Activated CD8-positive, alpha-beta memory T cell treated with anti-CD3 and anti-CD28 coated beads, Interleukin-2, amount 50 U/mL, for 4 hours (primary cell): ENCODE data around the gene AGGF1.
"Not testable (repeated sequence)": the region's sequence is repeated elsewhere in the genome, so short reads cannot be mapped to it uniquely, and the experiment has no call there.

Source experiments
- DNase-seq: peaks from one replicate; pipeline ENCODE4 v3.0.0-alpha.2; 2020

The AGGF1 gene

GRCh38 chr5:77028631-77029375 is 1.4 kb upstream of the AGGF1 start:
- DNase-seq = no peak

GRCh38 chr5:77029376-77029885 is 773 bp upstream of the AGGF1 start:
- no peak for DNase-seq

GRCh38 chr5:77031891-77032290 is 1.7 kb downstream of the AGGF1 start:
- no peak for DNase-seq

GRCh38 chr5:77032635-77033034 is 2.4 kb downstream of the AGGF1 start:
- no peak for DNase-seq

GRCh38 chr5:77033338-77033737 is 3.1 kb downstream of the AGGF1 start:
- DNase-seq = no peak

- no peak for DNase-seq
Observed at GRCh38 chr5:77035950-77036349, 5.7 kb downstream of the AGGF1 start.

- DNase-seq = no peak
Observed at GRCh38 chr5:77046416-77047073, 16.3 kb downstream of the AGGF1 start.

GRCh38 chr5:77064040-77064439 is 33.8 kb downstream of the AGGF1 start:
- DNase-seq = no peak

GRCh38 chr5:77065256-77065655 is 35.1 kb downstream of the AGGF1 start:
- DNase-seq = no peak

GRCh38 chr5:77066184-77066583 is 36.0 kb downstream of the AGGF1 start:
- DNase-seq = no peak

GRCh38 chr5:77066823-77067442 is 36.7 kb downstream of the AGGF1 start:
- no peak for DNase-seq

GRCh38 chr5:77073667-77074066 is 43.5 kb downstream of the AGGF1 start:
- no peak for DNase-seq

- no peak for DNase-seq
Observed at GRCh38 chr5:77074745-77075144, 44.5 kb downstream of the AGGF1 start.

- DNase-seq = peak; percentile 59
Observed at GRCh38 chr5:77076961-77077828, 47.0 kb downstream of the AGGF1 start.

GRCh38 chr5:77077829-77078176 is 47.6 kb downstream of the AGGF1 start:
- DNase-seq = no peak

- not testable (repeated sequence) for DNase-seq
Observed at GRCh38 chr5:77080479-77080878, 50.3 kb downstream of the AGGF1 start.

- DNase-seq = no peak
Observed at GRCh38 chr5:77080905-77081304, 50.7 kb downstream of the AGGF1 start.

GRCh38 chr5:77082280-77082679 is 52.1 kb downstream of the AGGF1 start:
- no peak for DNase-seq

- no peak for DNase-seq
Observed at GRCh38 chr5:77083088-77083487, 52.9 kb downstream of the AGGF1 start.

- DNase-seq = no peak
Observed at GRCh38 chr5:77086368-77086688, 56.1 kb downstream of the AGGF1 start.

- DNase-seq = peak; percentile 60
Observed at GRCh38 chr5:77086689-77087483, 56.7 kb downstream of the AGGF1 start, which contains the start of gene ZBED3. ZBED3 (minus strand) TSS chr5:77087285; CDS start chr5:77077878, 9,407 bp downstream.
